GM12865 (cell line): ENCODE measurements around the gene MAPK4.

Experiments
- DNase-seq: peaks from one replicate; pipeline ENCODE4 v3.0.0; 2010; ENCODE audit warnings: low read depth
- H3K4me3 ChIP-seq: 2 replicates; pipeline ENCODE4 v1.5.1; 2011; ENCODE audit warnings: mild to moderate bottlenecking, low read depth, low read length, control low read depth
- TF ChIP-seq, protein P1 (sequence below): IDR thresholded peaks from 2 replicates; pipeline ENCODE4 v1.5.1; 2011; ENCODE audit warnings: low read length, control low read depth, low read depth, inconsistent platforms; ENCODE audit not compliant: insufficient read depth; ENCODE audit errors: missing control alignments

The MAPK4 gene

DNA sequence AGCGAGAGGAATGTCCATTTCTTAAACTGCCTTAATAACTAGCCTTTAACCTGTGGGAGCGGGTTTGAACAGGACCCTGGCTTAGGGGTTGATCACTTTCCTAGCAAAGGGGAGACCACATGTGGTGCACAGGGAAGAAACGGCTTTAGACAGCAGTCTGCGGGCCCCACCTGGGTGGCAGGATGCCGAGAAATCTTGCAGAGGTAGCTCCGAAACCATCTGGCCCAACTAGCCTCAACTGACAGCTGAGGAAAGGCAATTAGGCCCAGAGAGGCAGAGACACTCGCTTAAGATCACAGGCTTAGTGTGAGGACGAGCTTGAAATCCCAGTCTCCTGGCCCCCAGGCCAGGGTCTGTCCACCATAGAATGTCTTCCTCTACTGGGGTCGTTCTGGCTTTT, 170.1 kb downstream of the MAPK4 start:
- TF ChIP-seq, protein P1, sequence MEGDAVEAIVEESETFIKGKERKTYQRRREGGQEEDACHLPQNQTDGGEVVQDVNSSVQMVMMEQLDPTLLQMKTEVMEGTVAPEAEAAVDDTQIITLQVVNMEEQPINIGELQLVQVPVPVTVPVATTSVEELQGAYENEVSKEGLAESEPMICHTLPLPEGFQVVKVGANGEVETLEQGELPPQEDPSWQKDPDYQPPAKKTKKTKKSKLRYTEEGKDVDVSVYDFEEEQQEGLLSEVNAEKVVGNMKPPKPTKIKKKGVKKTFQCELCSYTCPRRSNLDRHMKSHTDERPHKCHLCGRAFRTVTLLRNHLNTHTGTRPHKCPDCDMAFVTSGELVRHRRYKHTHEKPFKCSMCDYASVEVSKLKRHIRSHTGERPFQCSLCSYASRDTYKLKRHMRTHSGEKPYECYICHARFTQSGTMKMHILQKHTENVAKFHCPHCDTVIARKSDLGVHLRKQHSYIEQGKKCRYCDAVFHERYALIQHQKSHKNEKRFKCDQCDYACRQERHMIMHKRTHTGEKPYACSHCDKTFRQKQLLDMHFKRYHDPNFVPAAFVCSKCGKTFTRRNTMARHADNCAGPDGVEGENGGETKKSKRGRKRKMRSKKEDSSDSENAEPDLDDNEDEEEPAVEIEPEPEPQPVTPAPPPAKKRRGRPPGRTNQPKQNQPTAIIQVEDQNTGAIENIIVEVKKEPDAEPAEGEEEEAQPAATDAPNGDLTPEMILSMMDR, result no peak
- no peak for DNase-seq
- H3K4me3 ChIP-seq, result no peak overlapping the region

DNA sequence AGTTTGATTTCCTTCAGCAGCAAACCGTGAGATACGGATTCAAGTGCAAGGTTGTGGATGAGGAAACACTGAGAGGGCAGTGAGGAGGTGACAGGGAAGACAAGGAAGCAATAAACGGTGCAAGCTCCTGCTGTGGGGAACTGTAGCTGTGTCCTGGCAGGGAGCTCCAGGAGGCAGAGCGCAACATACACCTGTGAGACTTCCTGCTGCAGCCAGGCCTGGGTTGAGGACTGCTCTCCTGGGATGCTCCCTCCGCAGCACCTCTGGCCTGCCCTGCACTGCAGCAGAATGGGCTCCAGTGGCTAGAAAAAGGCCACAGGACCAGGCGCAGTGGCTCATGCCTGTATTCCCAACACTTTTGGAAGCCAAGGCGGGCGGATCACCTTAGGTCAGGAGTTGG, 174.5 kb downstream of the MAPK4 start:
- DNase-seq, result no peak
- H3K4me3 ChIP-seq, result no peak overlapping the region
- TF ChIP-seq, protein P1, result no peak

DNA sequence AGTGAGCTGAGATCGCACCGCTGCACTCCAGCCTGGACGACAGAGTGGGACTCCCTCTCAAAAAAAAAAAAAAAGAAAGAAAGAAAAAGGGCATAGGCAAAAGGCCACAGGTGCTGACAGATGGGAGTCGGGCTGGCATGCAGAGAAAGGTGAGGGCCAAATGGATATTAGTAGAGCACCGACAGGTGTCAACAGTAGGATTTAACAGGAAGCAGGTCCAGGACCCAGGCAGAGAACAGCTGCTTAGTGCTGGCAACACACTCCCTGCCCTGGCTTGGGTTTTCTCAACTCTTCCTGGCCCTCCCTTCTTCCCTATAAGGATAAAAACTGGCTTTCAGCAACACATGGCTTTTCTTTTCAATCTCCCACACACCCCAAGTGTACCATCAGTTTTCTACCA, 175.0 kb downstream of the MAPK4 start:
- TF ChIP-seq, protein P1, result no peak
- no peak for DNase-seq

DNA sequence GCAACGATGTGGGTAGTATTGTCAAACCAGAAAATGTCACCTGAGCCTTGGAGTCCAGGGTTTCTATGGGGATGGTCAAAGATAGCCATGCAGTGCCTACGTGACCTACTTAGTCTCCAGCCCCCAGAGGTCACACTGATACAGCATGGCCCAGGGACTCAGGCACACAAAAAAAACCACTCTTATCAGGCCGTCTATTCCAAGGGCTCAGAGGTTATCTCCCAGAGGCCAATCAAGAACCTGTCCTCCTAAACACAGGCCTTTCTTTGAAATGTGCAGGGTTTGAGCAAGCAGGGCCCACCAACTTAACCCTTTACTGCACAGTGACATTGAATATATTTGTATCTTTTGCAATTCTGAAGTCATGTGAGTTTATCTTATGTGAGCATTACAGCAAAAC, 177.2 kb downstream of the MAPK4 start:
- no peak for DNase-seq
- TF ChIP-seq, protein P1, result no peak
- H3K4me3 ChIP-seq, result no peak overlapping the region

More for the DNA sequence above, 175.0 kb downstream of the MAPK4 start:
- H3K4me3 ChIP-seq, result no peak overlapping the region

DNA sequence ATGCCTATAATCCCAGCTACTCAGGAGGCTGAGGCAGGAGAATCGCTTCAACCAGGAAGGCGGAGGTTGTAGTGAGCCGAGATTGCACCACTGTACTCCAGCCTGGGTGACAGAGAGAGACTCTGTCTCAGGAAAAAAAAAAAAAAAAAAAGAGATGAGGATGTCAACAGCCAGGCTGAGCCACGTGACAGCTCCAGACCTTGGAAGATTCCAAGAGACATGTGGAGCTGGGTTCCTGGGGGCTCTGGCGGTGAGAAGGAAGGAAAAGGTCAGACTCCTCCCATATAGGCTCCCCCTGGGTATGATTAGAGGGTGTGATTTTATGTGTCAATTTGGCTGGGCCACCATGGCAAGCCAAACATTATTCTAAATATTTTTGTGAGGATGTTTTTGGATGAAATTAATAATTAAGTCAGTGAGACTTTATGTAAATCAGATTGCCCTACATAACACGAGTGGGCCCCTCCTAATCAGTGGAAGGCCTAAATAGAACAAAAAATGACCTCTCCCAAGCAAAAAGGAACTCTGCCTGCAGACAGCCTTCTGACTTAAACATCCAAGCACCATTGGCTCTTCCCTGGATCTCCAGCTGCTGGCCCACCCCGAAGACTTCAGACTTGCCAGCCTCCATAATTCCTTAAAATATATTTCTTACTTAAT, 178.3 kb downstream of the MAPK4 start:
- TF ChIP-seq, protein P1, result no peak
- DNase-seq, result no peak
- no peak overlapping the region for H3K4me3 ChIP-seq

DNA sequence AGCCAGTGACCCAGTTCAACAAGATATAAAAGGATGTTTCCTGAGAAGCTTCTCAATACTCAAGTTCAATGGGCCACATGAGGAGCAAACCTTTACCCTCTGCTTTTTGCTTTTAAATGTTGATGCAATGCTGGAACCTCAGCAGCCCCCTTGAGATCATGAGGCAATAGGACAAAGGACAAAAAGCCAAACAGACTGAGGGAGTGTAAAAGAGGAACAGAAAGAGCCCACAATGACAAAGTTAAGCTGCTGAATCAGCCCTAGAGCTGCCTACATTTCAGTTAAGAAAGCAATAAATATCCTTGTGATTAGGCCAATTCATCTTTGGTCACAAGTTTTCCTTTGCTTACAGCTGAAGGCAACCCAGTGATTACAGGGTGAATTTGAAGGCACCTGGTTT, 183.1 kb downstream of the MAPK4 start:
- no peak overlapping the region for H3K4me3 ChIP-seq
- TF ChIP-seq, protein P1, result no peak
- DNase-seq, result peak; percentile 21

DNA sequence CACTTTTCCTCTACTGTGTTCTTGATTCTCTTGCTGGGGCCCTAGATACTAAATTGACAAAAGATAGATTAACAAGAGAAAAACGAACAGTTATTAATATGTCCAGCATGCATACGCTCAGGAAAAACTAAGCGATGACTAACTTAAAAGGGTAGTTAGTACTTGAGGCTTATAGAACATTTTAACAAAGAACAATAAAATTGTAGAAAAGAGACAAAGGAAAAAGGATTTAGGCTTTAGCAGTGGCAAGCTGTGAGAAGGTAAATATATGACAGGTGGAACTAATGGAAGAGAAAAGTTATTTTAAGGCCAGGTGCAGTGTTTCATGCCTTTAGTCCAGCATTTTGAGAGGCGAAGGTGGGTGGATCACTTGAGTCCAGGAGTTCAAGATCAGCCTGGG, 184.4 kb downstream of the MAPK4 start:
- TF ChIP-seq, protein P1, result no peak
- no peak for DNase-seq

More for the DNA sequence above, 184.4 kb downstream of the MAPK4 start:
- no peak overlapping the region for H3K4me3 ChIP-seq
